ENCODE results near the gene TOPAZ1. TPM values are rescaled to one million over a fixed set of nuclear protein-coding genes. Genes with fewer than 3 reads are reported as not detected.

Gene TOPAZ1
- total and polyA plus RNA-seq, 9 of the 15 experiments (the other 6 are each of a cell fraction or from before 2014, with no cell fraction given), result 0.01 TPM; not detected in 8

DNA sequence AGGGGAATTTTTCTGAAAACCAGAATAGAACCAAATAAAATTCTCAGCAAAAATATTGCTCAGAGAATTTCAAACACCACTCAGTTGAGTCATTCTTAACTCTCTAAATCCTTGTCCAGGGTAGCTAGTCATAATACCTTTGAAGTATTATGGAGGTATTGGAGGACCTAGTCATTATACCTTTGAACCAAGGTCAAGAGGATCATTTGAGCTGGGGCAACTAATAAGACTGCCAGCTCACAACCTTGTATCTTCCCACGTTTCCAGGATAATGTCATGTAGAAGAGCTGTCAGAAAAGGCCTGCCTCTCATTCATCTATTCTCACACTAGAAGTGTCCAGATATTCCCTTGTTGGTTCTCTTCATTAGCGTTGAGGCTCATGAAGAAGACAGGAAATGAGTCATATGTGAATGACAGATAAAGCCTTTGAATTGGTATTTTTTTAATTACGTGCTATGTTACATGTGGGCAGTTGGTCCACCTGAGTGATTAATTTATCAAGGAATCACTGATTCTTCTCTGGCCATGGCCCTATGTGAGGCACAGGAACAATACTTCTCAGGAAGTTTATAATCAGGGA, 48.3 kb downstream of the TOPAZ1 start (continued):
- peak; percentile 64; the same call in 1 of the 2 replicates for TF ChIP-seq MECOM (CRISPR knock-in tag; IDR thresholded peaks at IDR 0.05)
- no peak for TF ChIP-seq SPI1 (IDR thresholded peaks at IDR 0.05; ENCODE audit: borderline replicate concordance, low read depth, low read length)
- peak; percentile 92 for TF ChIP-seq FOSL1 (tag; conservative IDR thresholded peaks at IDR 0.05)
- peak; percentile 63 for TF ChIP-seq DPF2 (IDR thresholded peaks at IDR 0.05)
- TF ChIP-seq MEIS2 (IDR thresholded peaks at IDR 0.05; ENCODE audit: partially characterized antibody), result peak; percentile 47
- peak; percentile 79 for TF ChIP-seq JUND (IDR thresholded peaks at IDR 0.05; ENCODE audit: borderline replicate concordance, low read depth, low read length)
- peak; percentile 84; the same call in 2 of the 3 replicates for TF ChIP-seq JUND (tag; IDR thresholded peaks at IDR 0.05; ENCODE audit: borderline replicate concordance, low read depth, low read length)
- TF ChIP-seq EHMT2 (IDR thresholded peaks at IDR 0.05), result peak; percentile 33; the same call in 1 of the 2 replicates

GRCh38 chr3:44292276-44292675, 50.6 kb downstream of the TOPAZ1 start:
- WGBS (ENCODE audit: insufficient coverage, low coverage, missing lambda C conversion rate), result 21% methylated on average over 2 of the region's 2 CpGs
- no peak for ATAC-seq
- POLR2A ChIA-PET, result interaction anchor here (0.6 to 1.4 kb wide), 5 partner anchors 8 to 1946 kb away, joined by 3 to 5 read pairs (median 3); no protein-coding TSS in a partner anchor
- Histone ChIP-seq H3K27me3 (ENCODE audit: control insufficient read depth in 2 of 2, insufficient read depth in 2 of 2, low read length in 2 of 2) (no peaks in the 10 kb centered on the region), H2AFZ (ENCODE audit: low read depth, low read length) (peak overlapping the region; percentile 12; the same call in 1 of the 2 replicates), H4K20me1 (replicated peaks; ENCODE audit: control insufficient read depth, insufficient read depth, low read length) (no peaks in the 10 kb centered on the region), H3K9me1 (ENCODE audit: control insufficient read depth, insufficient read depth, low read length) (no peaks in the 10 kb centered on the region), H3K9ac (ENCODE audit: insufficient read depth in 1 of 2, low read depth in 2 of 2, low read length in 2 of 2) (no peak overlapping the region), H3K4me1 (replicated peaks in 1 of 2; ENCODE audit: control insufficient read depth in 2 of 2, insufficient read depth in 2 of 2, low read length in 2 of 2) (no peaks in the 10 kb centered on the region; a peak in 1 of 5 replicates), H3K79me2 (ENCODE audit: control insufficient read depth, insufficient read depth, low read length) (no peaks in the 10 kb centered on the region), H3K4me3 (no peak overlapping the region), H3K9me3 (replicated peaks; ENCODE audit: control insufficient read depth, insufficient read depth, low read depth, low read length) (no peaks in the 10 kb centered on the region), H3K36me3 (ENCODE audit: control insufficient read depth, insufficient read depth, low read length) (no peaks in the 10 kb centered on the region), H3K27ac (ENCODE audit: extremely low read depth, low read depth, low read length) (no peak overlapping the region), H3K4me2 (ENCODE audit: insufficient read depth, low read length) (no peak overlapping the region)
- TF ChIP-seq, protein P1, sequence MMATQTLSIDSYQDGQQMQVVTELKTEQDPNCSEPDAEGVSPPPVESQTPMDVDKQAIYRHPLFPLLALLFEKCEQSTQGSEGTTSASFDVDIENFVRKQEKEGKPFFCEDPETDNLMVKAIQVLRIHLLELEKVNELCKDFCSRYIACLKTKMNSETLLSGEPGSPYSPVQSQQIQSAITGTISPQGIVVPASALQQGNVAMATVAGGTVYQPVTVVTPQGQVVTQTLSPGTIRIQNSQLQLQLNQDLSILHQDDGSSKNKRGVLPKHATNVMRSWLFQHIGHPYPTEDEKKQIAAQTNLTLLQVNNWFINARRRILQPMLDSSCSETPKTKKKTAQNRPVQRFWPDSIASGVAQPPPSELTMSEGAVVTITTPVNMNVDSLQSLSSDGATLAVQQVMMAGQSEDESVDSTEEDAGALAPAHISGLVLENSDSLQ (IDR thresholded peaks at IDR 0.05), result peak; percentile 17; the same call in 1 of the 2 replicates
- TF ChIP-seq ATF1 (CRISPR knock-in tag; IDR thresholded peaks at IDR 0.05) (no peak), ATF1 (tag; IDR thresholded peaks at IDR 0.05) (no peak), NUFIP1 (IDR thresholded peaks at IDR 0.05; ENCODE audit: partially characterized antibody) (no peak), CBFB (CRISPR knock-in tag; IDR thresholded peaks at IDR 0.05) (no peak), HNRNPH1 (optimal IDR thresholded peaks at IDR 0.05; ENCODE audit: low read depth, low read length) (no peak)
- no peak for FAIRE-seq
- BruUV-seq (replicated peaks), result no TSS peak
- in situ Hi-C loops (cut with MboI), result no loop called here
- intact Hi-C loops (cut with micrococcal nuclease), result no loop called here
- CTCF ChIA-PET (ENCODE audit: low intra/inter-chr PET ratio), result no interaction called here
- no peak for DNase-seq (ENCODE audit: extremely low read depth in 1 of 4, low spot score in 3 of 4)

Data from K562 (cell line).